ENCODE measurements around the gene FAM120A.

- TF ChIP-seq POLR2A (IDR thresholded peaks at IDR 0.05; ENCODE audit: low read length) = no peak
- TF ChIP-seq GATA1 (IDR thresholded peaks at IDR 0.05; ENCODE audit: low read depth, low read length) = no peak
Observed at GRCh38 chr9:93578844-93579243, 127.4 kb downstream of the FAM120A start.
